Astrocyte (in vitro differentiated cells and primary cell): ENCODE measurements around the gene ZNF30.

Experiments used
- CTCF ChIP-seq: IDR thresholded peaks from 2 replicates; pipeline ENCODE4 v1.5.1; 2011; ENCODE audit warnings: low read depth, mild to moderate bottlenecking, inconsistent platforms, low read length, moderate library complexity; ENCODE audit not compliant: insufficient read depth
- EZH2 ChIP-seq: IDR thresholded peaks from 2 replicates; pipeline ENCODE4 v1.6.1; 2012; ENCODE audit warnings: mild to moderate bottlenecking, low read length, inconsistent platforms; ENCODE audit not compliant: insufficient read depth

- TF ChIP-seq CTCF (no peak), EZH2 (no peak)
These were observed 46.7 kb upstream of the ZNF30 start for GRCh38 chr19:34880034-34880433.
